Astrocyte of the hippocampus (primary cell): ENCODE data around the gene SEPTIN10.
A peak's percentile ranks its signal among the peaks of the same experiment; 100 is the strongest.
"Not testable (repeated sequence)": the region's sequence is repeated elsewhere in the genome, so short reads cannot be mapped to it uniquely, and the experiment has no call there.

ENCODE experiments used
- DNase-seq: peaks from one replicate; pipeline ENCODE4 v3.0.0; 2011; ENCODE audit warnings: low read depth, low spot score

The SEPTIN10 gene

DNA sequence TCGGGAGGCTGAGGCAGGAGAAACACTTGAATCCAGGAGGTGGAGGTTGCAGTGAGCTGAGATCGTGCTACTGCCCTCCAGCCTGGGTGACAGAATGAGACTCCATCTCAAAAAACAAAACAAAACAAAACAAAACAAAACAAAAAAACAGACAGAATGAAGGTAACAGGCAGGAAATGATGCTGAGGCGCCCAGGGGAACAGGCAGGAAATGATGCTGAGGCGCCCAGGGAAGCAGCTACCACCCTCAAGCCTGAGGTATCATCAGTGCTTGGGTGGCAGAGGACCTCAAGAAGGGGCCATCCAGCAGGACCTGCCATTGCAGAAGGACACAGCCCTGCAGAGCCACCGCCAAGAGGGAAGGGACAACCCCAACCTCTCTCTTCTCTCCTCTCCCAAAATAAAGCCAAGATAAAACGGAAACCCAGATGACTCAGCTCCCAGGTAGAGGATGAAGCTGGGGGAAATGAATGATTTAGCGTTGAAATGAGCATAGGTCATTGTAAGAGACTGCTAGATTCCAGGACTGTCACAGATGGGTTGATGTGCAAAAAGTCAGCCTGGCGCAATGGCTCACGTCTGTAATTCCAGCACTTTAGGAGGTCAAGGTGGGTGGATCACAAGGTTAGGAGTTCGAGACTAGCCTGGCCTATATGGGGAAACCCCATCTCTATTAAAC, 19.7 kb upstream of the SEPTIN10 start:
- no peak for DNase-seq

DNA sequence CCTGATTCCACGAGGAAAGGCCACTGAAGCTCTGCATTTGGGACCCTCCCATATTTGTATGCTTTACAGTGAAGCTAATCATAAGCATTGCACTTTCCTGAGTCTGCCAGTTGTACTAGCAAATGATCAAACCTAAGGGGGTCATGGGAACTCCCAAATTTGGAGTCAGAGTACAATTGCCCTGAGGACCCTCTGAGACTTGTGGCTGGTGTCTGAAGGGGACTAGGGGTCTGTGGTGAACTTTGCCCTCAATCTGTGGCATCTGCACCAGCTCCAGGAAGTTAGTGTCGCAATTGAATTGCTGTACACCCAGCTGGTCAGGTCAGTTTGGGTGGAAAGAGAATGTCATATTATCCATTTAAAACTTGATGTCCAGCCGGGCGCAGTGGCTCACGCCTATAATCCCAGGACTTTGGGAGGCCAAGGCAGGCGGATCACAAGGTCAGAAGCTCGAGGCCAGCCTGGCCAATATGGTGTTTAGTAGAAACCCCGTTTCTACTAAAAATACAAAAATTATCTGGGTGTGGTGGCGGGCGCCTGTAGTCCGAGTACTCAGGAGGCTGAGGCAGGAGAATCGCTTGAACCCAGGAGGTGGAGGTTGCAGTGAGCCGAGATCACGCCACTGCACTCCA, 18.5 kb upstream of the SEPTIN10 start:
- DNase-seq = no peak

DNA sequence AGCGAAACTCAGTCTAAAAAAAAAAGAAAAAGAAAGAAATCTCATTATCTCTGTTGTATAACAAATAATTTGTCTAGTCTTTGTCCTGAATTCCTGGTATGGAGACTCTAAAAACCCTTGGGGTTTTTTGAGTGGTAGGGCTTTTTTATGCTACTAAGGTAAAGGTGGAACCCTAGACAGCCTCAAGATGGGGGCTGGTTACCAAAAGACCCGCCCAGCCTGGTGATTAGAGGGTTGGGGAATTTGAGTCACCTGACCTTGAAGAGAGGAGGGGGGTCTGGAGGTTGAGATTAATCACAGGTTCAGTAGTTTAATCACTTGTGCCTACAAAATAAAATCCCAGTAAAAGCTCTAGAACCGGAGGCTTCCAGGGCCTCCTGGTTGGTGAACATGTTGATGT, 18.0 kb upstream of the SEPTIN10 start:
- no peak for DNase-seq

DNA sequence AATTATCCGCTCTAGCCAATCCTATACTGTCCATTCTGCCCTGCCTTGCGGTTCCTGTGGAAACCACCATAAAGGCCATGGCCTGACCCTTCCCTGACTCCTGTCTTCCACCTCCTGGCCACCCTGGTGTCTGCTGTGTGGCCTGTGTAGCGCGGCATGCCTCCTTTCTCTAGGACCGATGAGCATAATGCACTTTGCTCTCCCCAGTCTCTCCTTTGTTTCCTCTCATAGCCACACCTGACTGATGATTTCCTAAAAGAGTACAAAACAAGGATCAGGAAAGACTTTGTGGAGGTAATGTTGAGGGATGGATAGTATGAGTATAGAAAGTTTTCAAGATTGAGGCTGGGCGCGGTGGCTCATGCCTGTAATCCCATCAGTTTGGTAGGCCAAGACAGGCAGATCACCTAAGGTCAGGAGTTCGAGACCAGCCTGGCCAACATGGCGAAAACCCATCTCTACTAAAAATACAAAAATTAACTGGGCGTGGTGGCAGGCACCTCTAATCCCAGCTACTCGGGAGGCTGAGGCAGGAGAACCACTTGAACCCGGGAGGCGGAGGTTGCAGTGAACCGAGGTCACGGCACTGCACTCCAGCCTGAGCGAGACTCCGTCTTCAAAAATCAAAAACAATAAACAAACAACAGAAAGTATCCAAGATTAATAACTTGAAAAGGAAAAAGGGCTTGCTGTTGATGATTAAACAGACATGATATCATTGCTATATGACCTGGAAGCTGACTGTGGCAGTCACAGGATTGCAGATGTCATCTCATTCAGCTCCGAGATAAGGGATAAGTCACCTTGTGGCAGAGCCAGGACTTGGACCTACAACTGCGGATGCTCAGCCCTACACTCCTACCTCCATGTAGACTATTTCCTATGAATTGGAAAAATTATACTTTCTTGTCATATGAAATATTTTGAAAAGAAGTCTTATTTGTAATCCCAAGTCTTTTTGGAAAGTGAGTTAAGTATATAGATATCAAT, 17.0 kb upstream of the SEPTIN10 start:
- no peak for DNase-seq

DNA sequence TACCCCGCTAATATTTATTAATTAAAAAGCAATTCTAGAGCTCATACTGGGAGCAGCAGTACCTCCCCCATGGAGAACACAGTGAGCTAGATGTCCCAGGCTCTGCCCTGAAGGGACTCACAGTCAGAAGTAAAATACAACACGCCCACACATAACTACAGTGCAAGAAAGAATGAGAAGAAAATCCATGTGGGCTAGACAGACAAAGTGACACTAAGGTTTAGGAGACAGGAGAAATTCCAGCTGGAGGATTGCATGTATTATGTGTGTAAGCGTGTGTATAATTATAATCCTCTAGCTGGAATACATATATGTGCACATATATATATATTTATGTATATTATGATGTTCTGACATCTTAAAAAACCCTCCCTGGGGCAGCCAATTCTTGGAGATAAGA, 16.1 kb upstream of the SEPTIN10 start:
- no peak for DNase-seq

DNA sequence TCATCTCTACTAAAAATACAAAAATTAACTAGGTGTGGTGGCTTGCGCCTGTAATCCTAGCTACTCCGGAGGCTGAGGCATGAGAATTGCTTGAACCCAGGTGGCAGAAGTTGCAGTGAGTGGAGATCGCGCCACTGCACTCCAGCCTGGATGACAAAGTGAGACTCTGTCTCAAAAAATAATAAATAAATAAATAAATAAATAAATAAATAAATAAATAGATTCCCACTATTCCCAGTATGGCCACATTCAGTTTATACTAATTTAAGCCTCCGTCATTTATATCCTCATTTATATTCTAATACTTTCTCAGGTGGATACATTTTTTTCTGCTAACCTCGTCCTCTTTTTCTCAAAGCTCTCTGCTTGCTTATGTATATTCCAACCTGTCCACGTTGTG, 14.6 kb upstream of the SEPTIN10 start:
- not testable (repeated sequence) for DNase-seq

DNA sequence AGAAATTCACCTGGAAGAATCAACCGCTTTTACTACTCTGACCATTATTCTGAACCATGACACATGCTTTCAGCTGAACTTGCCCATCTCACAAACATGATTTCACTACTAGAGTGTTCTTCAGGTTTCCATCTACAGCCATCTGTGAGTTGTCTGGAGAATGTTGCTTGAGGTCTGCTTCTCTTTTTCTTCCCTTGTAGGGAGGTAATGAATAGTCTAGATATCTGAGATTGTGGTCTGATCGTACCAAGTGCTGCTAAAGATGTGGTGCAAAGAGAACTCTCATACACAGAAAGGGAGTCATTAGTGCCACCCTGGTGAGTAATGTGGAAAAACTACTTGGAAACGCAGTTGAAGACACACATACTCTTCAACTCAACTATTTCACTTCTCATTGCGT, 10.6 kb upstream of the SEPTIN10 start:
- no peak for DNase-seq

DNA sequence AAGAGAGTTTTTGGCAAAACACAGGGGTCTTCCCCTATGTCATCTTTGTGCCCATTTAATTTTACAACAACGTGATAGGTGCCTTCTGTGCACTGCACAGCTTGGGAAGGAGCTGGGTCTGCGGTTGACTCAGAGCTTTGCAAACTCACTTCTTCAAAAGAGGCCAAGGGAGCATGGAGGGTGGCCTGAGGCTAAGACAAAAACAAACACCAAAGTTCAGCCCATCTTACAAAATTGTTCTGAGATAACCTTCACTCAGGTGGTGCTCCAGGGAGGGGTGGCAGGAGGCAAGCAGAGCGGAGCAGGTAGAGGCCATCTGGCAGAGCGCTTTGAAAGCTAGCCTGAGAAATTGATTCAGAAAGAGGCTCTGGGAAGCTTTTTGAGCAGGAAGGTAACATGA, 10.2 kb upstream of the SEPTIN10 start:
- DNase-seq = no peak

DNA sequence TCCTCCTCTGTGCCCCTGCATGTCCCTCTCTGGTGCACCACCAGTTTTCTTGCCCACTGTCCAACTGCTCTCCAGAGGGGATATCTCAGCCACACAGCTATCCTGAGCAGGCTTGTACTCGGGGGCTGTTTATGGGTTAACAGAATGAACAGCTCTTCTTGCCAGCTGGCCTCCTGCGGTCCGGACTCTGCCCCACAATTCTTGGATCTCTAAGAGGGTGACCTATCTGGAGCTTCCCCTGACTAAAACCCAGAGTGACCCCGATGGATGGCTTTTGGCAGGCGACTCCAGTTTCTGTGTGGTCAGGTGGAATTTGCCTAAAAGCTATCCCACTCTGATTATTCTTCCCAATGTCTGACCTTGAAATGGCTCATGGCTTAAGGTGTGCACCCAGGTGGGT, 9.5 kb upstream of the SEPTIN10 start:
- no peak for DNase-seq

DNA sequence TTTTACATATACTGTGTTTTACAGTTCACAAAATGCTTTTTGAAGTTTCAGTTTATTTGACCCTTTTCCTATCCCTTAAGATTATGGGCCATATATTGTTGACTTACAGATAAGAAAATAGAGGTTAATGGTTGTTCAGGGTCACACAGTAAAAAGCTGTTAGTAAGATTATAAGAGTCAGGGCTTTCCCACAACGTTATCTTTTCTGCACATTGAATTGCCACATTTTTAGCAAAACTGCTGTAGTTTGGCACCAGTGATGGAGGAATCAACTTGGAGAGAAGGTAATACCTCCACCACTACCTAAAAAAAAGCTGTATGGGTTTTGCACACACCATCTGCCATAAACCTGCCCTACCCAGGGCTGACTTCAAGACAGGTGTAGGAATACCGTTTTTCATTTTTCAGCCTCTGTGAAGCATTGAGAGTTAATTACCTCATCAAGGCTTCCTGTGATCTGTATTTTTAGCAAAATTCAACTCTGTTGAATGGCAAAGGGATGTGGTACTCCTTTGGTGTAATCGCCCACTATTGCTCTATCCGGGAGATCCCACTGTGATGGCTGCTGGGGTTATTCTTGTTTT, 5.4 kb upstream of the SEPTIN10 start:
- DNase-seq = no peak

DNA sequence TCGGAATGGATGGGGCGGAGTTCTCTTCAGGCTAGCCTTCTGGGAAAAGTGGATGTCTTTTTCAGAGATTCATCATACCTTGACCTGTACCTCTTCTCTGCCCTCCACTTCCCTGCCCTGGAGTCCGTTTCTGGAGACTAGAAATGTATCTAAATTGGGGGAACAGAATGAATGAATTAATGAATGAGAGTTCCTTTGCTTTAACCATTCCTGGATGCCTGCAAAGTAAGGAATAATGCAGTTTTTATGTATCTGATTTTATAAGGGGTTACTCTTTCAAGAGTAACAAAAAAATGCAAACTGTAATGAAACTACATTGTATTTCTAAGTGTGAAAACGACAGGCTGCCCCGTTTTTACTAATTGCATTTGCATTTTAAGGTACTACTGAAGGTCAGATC, 2.4 kb upstream of the SEPTIN10 start:
- no peak for DNase-seq

DNA sequence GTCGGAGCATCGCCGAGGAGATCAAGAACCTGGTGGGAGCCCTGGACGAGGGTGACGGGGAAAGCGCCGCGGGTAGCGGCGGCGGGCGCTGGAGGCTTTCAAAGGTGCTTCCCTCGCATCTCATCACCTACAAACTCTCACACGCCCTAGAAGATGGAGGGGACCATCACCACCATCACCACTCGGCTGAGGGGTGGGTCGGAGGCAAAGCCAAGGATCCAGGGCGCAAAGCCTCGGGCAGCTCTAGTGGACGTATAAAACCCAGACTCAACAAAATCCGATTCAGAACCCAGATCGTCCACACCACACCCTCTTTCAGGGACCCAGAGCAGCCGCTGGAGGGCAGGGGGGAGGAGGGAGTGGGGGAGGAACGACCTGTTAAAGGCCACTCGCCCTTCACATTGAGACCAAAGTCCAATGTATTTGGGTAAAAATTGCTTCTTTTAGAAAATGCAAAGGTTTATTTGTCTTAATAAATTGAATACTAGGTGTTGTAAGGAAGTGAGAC, 1.9 kb upstream of the SEPTIN10 start:
- DNase-seq = no peak

DNA sequence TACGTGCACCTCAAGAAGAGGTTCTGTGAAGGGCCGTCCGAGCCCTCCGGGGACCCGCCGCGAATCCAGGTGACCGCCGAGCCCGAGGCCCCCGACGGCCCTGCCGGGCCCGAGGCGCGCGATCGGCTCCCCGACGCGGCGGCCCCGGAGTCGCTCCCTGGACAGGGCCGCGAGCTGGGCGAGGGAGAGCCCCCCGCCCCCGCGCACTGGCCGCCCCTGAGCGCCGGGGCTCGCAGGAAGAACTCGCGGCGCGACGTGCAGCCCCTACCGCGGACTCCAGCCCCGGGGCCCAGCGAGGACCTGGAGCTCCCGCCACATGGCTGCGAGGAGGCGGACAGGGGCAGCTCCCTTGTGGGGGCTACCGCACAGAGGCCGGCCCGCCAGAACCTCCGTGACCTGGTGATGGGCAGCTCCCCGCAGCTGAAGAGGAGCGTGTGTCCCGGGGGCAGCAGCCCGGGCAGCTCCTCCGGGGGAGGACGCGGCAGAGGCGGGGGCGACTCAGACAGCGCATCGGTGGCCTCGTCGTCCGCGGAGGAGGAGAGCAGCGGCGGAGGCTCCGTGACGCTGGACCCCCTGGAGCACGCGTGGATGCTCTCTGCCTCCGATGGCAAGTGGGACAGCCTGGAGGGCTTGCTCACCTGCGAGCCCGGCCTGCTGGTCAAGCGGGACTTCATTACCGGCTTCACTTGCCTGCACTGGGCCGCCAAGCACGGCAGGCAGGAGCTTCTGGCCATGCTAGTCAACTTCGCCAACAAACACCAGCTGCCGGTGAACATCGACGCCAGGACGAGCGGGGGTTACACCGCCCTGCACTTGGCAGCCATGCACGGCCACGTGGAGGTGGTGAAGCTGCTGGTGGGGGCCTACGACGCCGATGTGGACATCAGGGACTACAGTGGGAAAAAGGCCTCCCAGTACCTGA, 1.2 kb upstream of the SEPTIN10 start:
- DNase-seq = no peak

DNA sequence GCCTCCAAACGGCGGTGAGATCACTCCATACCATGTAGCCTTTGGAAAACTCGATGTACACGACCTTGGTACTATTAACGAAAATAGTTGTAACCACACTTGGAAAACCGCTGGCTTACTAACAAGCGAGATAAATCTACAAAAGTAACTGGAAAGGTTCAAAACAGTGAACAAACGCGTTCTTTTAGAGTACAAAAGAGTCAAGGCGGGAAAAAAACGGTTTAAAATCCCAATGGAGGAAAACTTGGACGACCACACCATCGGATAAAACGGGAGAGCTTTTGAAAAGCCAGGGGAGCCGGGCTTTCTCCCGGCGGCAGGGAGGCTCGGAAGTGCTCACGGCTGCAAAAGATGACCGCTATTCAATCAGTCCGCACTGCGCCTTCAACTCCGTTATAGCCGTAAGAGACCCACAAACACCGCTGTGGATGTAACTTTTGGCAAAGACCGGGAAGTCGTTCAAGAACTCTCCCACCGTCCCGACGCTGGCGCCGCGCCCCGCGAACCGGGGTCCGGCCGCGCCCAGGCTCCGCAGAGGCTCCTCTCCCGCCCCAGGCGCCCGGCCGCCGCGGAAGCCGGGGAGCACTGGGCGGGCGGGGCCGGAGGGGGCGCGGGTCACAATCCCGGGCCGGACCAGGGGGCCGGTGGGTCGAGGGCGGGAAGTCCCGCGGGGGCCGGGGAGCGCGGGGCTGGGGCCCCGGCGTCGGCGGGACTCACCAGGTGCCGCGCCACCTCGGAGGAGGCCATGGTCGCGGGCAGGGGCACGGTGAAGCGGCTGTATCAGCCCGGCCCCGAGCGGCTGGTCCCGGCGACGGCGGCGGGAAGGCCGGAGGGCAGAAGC, 465 bp downstream of the SEPTIN10 start:
- DNase-seq = peak; percentile 76

DNA sequence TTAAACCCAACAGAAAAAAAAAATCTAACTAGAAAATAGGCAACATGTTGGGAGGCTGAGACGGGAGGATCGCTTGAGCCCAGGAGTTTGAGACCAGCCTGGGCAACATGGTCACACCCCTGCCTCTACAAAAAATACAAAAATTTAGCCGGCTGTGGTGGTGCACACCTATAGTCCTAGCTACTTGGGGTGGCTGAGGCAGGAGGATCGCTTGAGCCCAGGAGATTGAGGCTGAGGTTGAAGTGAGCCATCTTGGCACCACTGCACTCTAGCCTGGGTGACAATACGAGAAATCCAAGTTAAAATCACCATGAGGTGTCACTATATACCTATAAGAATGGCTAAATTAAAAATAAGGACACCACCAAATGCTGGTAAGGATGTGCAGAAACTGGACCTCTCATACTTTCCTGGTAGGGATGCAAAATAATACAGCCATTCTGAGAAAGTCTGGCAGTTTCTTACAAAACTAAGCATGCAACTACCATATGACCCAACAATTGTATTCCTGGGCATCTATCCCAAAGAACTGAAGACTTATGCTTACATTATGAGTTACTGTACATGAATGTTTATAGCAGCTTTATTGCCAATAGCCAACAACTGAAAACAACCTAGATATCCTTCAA, 2.2 kb downstream of the SEPTIN10 start:
- peak; percentile 36 for DNase-seq

DNA sequence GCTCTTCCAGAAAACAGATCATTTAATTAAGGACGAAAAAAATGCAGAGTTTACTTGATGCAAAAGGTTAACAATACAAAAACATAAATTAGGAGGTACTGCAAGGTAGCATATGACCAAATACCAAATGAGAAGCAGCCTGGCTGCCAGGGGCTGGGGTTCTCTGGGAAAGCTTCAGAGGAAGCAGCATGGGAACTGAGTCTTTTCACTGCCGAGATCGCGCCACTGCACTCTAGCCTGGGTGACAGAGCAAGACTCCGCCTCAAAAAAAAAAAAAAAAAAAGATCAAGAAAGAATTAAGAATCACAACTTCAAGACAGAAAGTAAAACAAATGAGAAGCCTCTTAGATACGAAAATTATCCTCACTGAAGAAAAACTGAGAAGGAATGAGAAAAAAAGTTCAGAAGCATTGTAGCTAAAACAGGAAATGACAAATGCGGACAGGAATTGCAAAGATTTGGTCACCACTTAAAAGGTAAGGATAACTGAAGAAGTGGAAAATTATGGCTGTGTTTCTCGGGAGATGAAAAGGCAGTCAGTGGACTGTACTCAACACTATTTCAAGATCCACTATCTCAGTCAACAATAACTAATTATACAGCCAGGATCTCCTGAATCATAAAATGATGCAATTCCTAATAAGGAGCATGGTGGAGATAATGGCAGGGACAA, 4.3 kb downstream of the SEPTIN10 start:
- DNase-seq = peak; percentile 67

DNA sequence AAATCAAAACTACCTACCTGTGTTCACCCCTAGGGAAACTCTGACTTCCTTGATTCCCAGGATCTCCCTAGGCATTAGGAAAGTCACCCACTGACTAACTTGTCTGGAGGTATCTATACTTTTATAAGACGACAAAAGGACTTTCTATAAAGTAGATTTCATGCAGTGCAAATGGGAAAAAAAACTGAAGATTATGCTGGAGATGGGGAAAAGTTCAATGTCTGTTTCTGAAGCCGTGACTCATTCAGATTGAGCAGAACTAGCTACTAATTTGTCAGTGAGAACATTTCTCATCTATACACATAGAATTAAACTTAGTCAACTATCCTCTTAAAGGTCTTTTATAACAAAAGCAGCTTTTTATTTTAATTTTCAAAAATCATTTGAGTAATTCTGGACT, 6.0 kb downstream of the SEPTIN10 start:
- DNase-seq = no peak

DNA sequence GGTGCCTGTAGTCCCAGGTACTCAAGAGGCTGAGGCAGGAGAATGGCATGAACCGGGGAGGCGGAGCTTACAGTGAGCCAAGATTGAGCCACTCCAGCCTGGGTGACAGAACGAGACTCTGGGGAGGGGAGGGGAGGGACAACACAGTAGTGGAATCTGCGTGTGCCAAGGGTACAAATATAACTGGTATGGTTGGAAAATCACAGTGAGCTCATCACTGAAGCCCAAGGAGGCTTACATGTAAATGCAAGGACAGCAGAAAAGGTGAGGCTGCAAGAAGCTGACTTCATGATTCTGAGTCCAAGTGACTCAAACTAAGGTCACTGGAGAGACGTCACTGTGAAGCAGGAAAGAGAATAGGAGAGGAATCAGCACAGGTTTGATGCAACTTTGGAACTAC, 9.2 kb downstream of the SEPTIN10 start:
- DNase-seq = peak; percentile 42
